ENCODE measurements around the gene ASCL5.
"Not testable (repeated sequence)": the region's sequence is repeated elsewhere in the genome, so short reads cannot be mapped to it uniquely, and the experiment has no call there.

Gene ASCL5

GRCh38 chr1:201126832-201127754, at the start of gene ASCL5:
ASCL5 (minus strand) TSS chr1:201127184; CDS start chr1:201115372, 11,812 bp downstream.
- no peak for DNase-seq (ENCODE audit: low read depth)

GRCh38 chr1:201175820-201176500, 49.0 kb upstream of the ASCL5 start:
- no peak for DNase-seq (ENCODE audit: low read depth)

- DNase-seq (ENCODE audit: low read depth) = no peak
These were observed 46.8 kb upstream of the ASCL5 start for GRCh38 chr1:201173736-201174135.

- no peak for DNase-seq (ENCODE audit: low read depth)
These were observed 46.1 kb upstream of the ASCL5 start for GRCh38 chr1:201172999-201173610.

GRCh38 chr1:201172326-201172725, 45.3 kb upstream of the ASCL5 start:
- no peak for DNase-seq (ENCODE audit: low read depth)

GRCh38 chr1:201171063-201172036, 44.4 kb upstream of the ASCL5 start:
- peak; percentile 60 for DNase-seq (ENCODE audit: low read depth)

- peak; percentile 75 for DNase-seq (ENCODE audit: low read depth)
These were observed 43.6 kb upstream of the ASCL5 start for GRCh38 chr1:201170533-201171062.

GRCh38 chr1:201169971-201170532, 43.1 kb upstream of the ASCL5 start:
- no peak for DNase-seq (ENCODE audit: low read depth)

- DNase-seq (ENCODE audit: low read depth) = no peak
These were observed 42.2 kb upstream of the ASCL5 start for GRCh38 chr1:201169203-201169602.

- no peak for DNase-seq (ENCODE audit: low read depth)
These were observed 40.3 kb upstream of the ASCL5 start for GRCh38 chr1:201167041-201167991.

- DNase-seq (ENCODE audit: low read depth) = no peak
These were observed 37.7 kb upstream of the ASCL5 start for GRCh38 chr1:201164645-201165044.

- no peak for DNase-seq (ENCODE audit: low read depth)
These were observed 36.7 kb upstream of the ASCL5 start for GRCh38 chr1:201163707-201164106.

- not testable (repeated sequence) for DNase-seq (ENCODE audit: low read depth)
These were observed 36.1 kb upstream of the ASCL5 start for GRCh38 chr1:201163036-201163435.

GRCh38 chr1:201157949-201158348, 31.0 kb upstream of the ASCL5 start:
- no peak for DNase-seq (ENCODE audit: low read depth)

- no peak for DNase-seq (ENCODE audit: low read depth)
These were observed 29.8 kb upstream of the ASCL5 start for GRCh38 chr1:201156819-201157218.

- DNase-seq (ENCODE audit: low read depth) = no peak
These were observed 29.4 kb upstream of the ASCL5 start for GRCh38 chr1:201156346-201156745.

- no peak for DNase-seq (ENCODE audit: low read depth)
These were observed 28.4 kb upstream of the ASCL5 start for GRCh38 chr1:201155354-201155753.

- peak; percentile 95 for DNase-seq (ENCODE audit: low read depth)
These were observed 27.6 kb upstream of the ASCL5 start, which contains the start of gene TMEM9 for GRCh38 chr1:201154389-201155165. TMEM9 (minus strand) TSS chr1:201154474; CDS start chr1:201153923, 551 bp downstream.

Data from activated T-cell treated with anti-CD3 and anti-CD28 coated beads for 48 hours (primary cell).